Kidney (tissue), 14 donors: ENCODE measurements around the gene CHD6. TPM values are rescaled to one million over a fixed set of nuclear protein-coding genes. Genes with fewer than 3 reads are reported as not detected.
A peak's percentile ranks its signal among the peaks of the same experiment; 100 is the strongest.

Experiments
- DNase-seq, 5 donors: peaks; one replicate each; pipeline ENCODE4 v3.0.0-alpha.2; 2013 to 2020
- FAIRE-seq: peaks from 2 replicates; lab custom pipeline; 2012; peaks lifted over from hg19 to GRCh38; lab: Jason Lieb, UNC
- H3K27ac ChIP-seq, 2 donors: one replicate each; pipeline ENCODE4 v1.7.0; 2013; ENCODE audit warnings: low read depth in 2 of 2, low read length in 2 of 2, inconsistent platforms in 1 of 2
- H3K27me3 ChIP-seq: one replicate; pipeline ENCODE4 v1.7.1; 2013; ENCODE audit warnings: low read length, inconsistent platforms; ENCODE audit not compliant: control insufficient read depth, insufficient read depth
- H3K36me3 ChIP-seq, 3 donors: one replicate each; pipeline versions ENCODE4 v1.7.0 to v1.7.1; 2013; ENCODE audit warnings: low read length in 3 of 3, control low read depth in 1 of 3, inconsistent platforms in 1 of 3; ENCODE audit not compliant: insufficient read depth in 3 of 3, control insufficient read depth in 2 of 3
- H3K4me1 ChIP-seq, 3 donors: one replicate each; pipeline versions ENCODE4 v1.7.0 to v1.7.1; 2013; ENCODE audit warnings: low read length in 3 of 3, inconsistent platforms in 1 of 3, low read depth in 1 of 3; ENCODE audit not compliant: control insufficient read depth in 2 of 3, insufficient read depth in 2 of 3
- H3K4me3 ChIP-seq, 3 donors: one replicate each; pipeline versions ENCODE4 v1.7.0 to v1.8.1; 2013; ENCODE audit warnings: low read length in 3 of 3, control low read depth in 1 of 3, inconsistent platforms in 1 of 3
- H3K9ac ChIP-seq, 3 donors: one replicate each; pipeline versions ENCODE4 v1.7.0 to v1.7.1; 2013; ENCODE audit warnings: low read length in 3 of 3, control low read depth in 1 of 3, inconsistent platforms in 1 of 3
- H3K9me3 ChIP-seq, 3 donors: one replicate each; pipeline versions ENCODE4 v1.7.0 to v1.7.1; 2013; ENCODE audit warnings: low read length in 3 of 3, control low read depth in 1 of 3, inconsistent platforms in 1 of 3; ENCODE audit not compliant: control insufficient read depth in 2 of 3, insufficient read depth in 1 of 3
- CTCF ChIP-seq: IDR thresholded peaks from 3 replicates; pipeline ENCODE4 v1.5.1; 2012; ENCODE audit warnings: mild to moderate bottlenecking, moderate library complexity, borderline replicate concordance; ENCODE audit not compliant: insufficient read depth; ENCODE audit errors: extremely low read depth
- intact Hi-C: fragments of 100-400 bp; cut with DNase I; formaldehyde crosslinking; loops from one replicate; pipeline ENCODE4 v1.11.1; 2022
- polyA plus RNA-seq: library from polyadenylated mRNA; stranded (reverse); fragments of 350-450 nt; fragmentation: Illumina TruSeq; extraction: RNeasy Lipid Tissue Mini Kit (QIAGEN cat#74804); gene quantifications from one replicate; pipeline ENCODE4 v1.2.3, GENCODE V29; 2014; ENCODE audit warnings: low read depth, low replicate concordance; ENCODE audit not compliant: insufficient read depth
- total RNA-seq: library from RNA; stranded (reverse); fragmentation: NEBNext Ultra II Directional; extraction: Animal tissue kit (Norgen Biotek cat#: 25700); gene quantifications from one replicate; pipeline ENCODE4 v1.2.1, GENCODE V29; 2021
- donor health status: control.
- donor health status: control.
- donor health status: control.
- donor health status: control.
- donor health status: control.
- donor health status: DM: yes; HTN: yes; CAD: no.
- donor health status: Normal renal cell carcinoma (clear cell type).

The CHD6 gene
- total and polyA plus RNA-seq, 2 donors from 2014 or later, result 4.5 to 53.5 TPM

GRCh38 chr20:41632896-41633295 lies 14.7 kb upstream of the CHD6 start:
- Histone ChIP-seq H3K4me1 (no peaks in the 10 kb centered on the region), H3K27me3 (no peaks in the 10 kb centered on the region), H3K36me3 (no peaks in the 10 kb centered on the region), H3K27ac (no peak overlapping the region), H3K4me3 (no peak overlapping the region), H3K9ac (no peak overlapping the region), H3K9me3 (no peaks in the 10 kb centered on the region)
- DNase-seq (no peak), FAIRE-seq (no peak)
- TF ChIP-seq CTCF, result no peak
- intact Hi-C loops, result no loop called here

- FAIRE-seq, result no peak
- peak in 1 of 5 donors; percentile 80 for DNase-seq
- Histone ChIP-seq H3K27ac (no peak overlapping the region), H3K27me3 (no peaks in the 10 kb centered on the region), H3K4me1 (no peaks in the 10 kb centered on the region), H3K36me3 (no peaks in the 10 kb centered on the region), H3K4me3 (no peak overlapping the region), H3K9ac (no peak overlapping the region), H3K9me3 (no peaks in the 10 kb centered on the region)
- TF ChIP-seq CTCF, result no peak
- intact Hi-C loops, result no loop called here
Observed at GRCh38 chr20:41631826-41632225, 13.6 kb upstream of the CHD6 start.

- Histone ChIP-seq H3K27me3 (no peaks in the 10 kb centered on the region), H3K4me3 (no peak overlapping the region), H3K4me1 (no peaks in the 10 kb centered on the region), H3K9ac (no peak overlapping the region), H3K36me3 (no peaks in the 10 kb centered on the region), H3K9me3 (no peaks in the 10 kb centered on the region), H3K27ac (no peak overlapping the region)
- intact Hi-C loops, result no loop called here
- FAIRE-seq, result no peak
- DNase-seq, result no peak
- TF ChIP-seq CTCF, result no peak
Observed at GRCh38 chr20:41630846-41631245, 12.7 kb upstream of the CHD6 start.

- intact Hi-C loops, result no loop called here
Observed at GRCh38 chr20:41627611-41628244, 9.6 kb upstream of the CHD6 start.

More at GRCh38 chr20:41627611-41628244, 9.6 kb upstream of the CHD6 start:
- H3K4me1 ChIP-seq, result no peaks in the 10 kb centered on the region
- DNase-seq, result no peak
- no peak overlapping the region for H3K4me3 ChIP-seq
- no peak overlapping the region for H3K9ac ChIP-seq
- H3K27ac ChIP-seq, result no peak overlapping the region
- no peak for FAIRE-seq
- H3K36me3 ChIP-seq, result no peaks in the 10 kb centered on the region
- no peaks in the 10 kb centered on the region for H3K27me3 ChIP-seq
- no peak for TF ChIP-seq CTCF
- no peaks in the 10 kb centered on the region for H3K9me3 ChIP-seq
